GM10847 (cell line): Measurements from ENCODE around the gene NDRG3.

ENCODE experiments used
- POLR2A ChIP-seq: IDR thresholded peaks from 2 replicates; pipeline ENCODE4 v1.6.1; 2011; ENCODE audit not compliant: insufficient read length; ENCODE audit errors: extremely low read depth

NDRG3 gene

GRCh38 chr20:36614781-36615557, 130.9 kb downstream of the NDRG3 start:
- no peak for TF ChIP-seq POLR2A

GRCh38 chr20:36613974-36614373, 131.9 kb downstream of the NDRG3 start:
- TF ChIP-seq POLR2A, result no peak

- no peak for TF ChIP-seq POLR2A
Measured at GRCh38 chr20:36611625-36612024, 134.3 kb downstream of the NDRG3 start.

- no peak for TF ChIP-seq POLR2A
Measured at GRCh38 chr20:36607586-36608387, 138.1 kb downstream of the NDRG3 start.

GRCh38 chr20:36606158-36607066, 139.5 kb downstream of the NDRG3 start:
- TF ChIP-seq POLR2A, result no peak

- peak; percentile 77 for TF ChIP-seq POLR2A
Measured at GRCh38 chr20:36605399-36606157, 140.3 kb downstream of the NDRG3 start, which contains the start of gene RAB5IF. RAB5IF (plus strand) TSS chr20:36605779; CDS start chr20:36605952, 173 bp downstream.

- TF ChIP-seq POLR2A, result no peak
Measured at GRCh38 chr20:36604952-36605398, 140.9 kb downstream of the NDRG3 start.
